HG03571 (cell line): ENCODE measurements around the gene PPP2R3A.
A peak's percentile ranks its signal among the peaks of the same experiment; 100 is the strongest.
"Not testable (repeated sequence)": the region's sequence is repeated elsewhere in the genome, so short reads cannot be mapped to it uniquely, and the experiment has no call there.

Source experiments
- ATAC-seq: cut with Tn5 transposase; IDR thresholded peaks from one replicate; pipeline ENCODE4 v1.9.1; 2021; ENCODE audit not compliant: unreplicated experiment

PPP2R3A gene

GRCh38 chr3:135965506-135966270 is at the start of gene PPP2R3A:
TSS of gene PPP2R3A (plus strand) at chr3:135965728. CDS start at chr3:136001499, 35,771 bp downstream.
- ATAC-seq, result peak; percentile 81

- ATAC-seq, result no peak
Observed at GRCh38 chr3:135916310-135916709, 49.2 kb upstream of the PPP2R3A start.

GRCh38 chr3:135917076-135917475 is 48.5 kb upstream of the PPP2R3A start:
- ATAC-seq, result no peak

- no peak for ATAC-seq
Observed at GRCh38 chr3:135917927-135918597, 47.5 kb upstream of the PPP2R3A start.

- ATAC-seq, result no peak
Observed at GRCh38 chr3:135918600-135918999, 46.9 kb upstream of the PPP2R3A start.

GRCh38 chr3:135920275-135920674 is 45.3 kb upstream of the PPP2R3A start:
- ATAC-seq, result no peak

- no peak for ATAC-seq
Observed at GRCh38 chr3:135922903-135923250, 42.7 kb upstream of the PPP2R3A start.

- ATAC-seq, result no peak
Observed at GRCh38 chr3:135924506-135924905, 41.0 kb upstream of the PPP2R3A start.

- ATAC-seq, result no peak
Observed at GRCh38 chr3:135926664-135927063, 38.9 kb upstream of the PPP2R3A start.

GRCh38 chr3:135927155-135927554 is 38.4 kb upstream of the PPP2R3A start:
- no peak for ATAC-seq

- ATAC-seq, result no peak
Observed at GRCh38 chr3:135929670-135930069, 35.9 kb upstream of the PPP2R3A start.

GRCh38 chr3:135930255-135930654 is 35.3 kb upstream of the PPP2R3A start:
- ATAC-seq, result no peak

- ATAC-seq, result not testable (repeated sequence)
Observed at GRCh38 chr3:135935171-135935570, 30.4 kb upstream of the PPP2R3A start.

- not testable (repeated sequence) for ATAC-seq
Observed at GRCh38 chr3:135937766-135938165, 27.8 kb upstream of the PPP2R3A start.

GRCh38 chr3:135944831-135945230 is 20.7 kb upstream of the PPP2R3A start:
- ATAC-seq, result no peak

- ATAC-seq, result no peak
Observed at GRCh38 chr3:135950941-135951340, 14.6 kb upstream of the PPP2R3A start.

- no peak for ATAC-seq
Observed at GRCh38 chr3:135964160-135964955, 1.2 kb upstream of the PPP2R3A start.

- no peak for ATAC-seq
Observed at GRCh38 chr3:135965129-135965505, 411 bp upstream of the PPP2R3A start.

- no peak for ATAC-seq
Observed at GRCh38 chr3:135966271-135966961, 888 bp downstream of the PPP2R3A start.

- no peak for ATAC-seq
Observed at GRCh38 chr3:135966962-135967274, 1.4 kb downstream of the PPP2R3A start.

GRCh38 chr3:135967867-135968266 is 2.3 kb downstream of the PPP2R3A start:
- no peak for ATAC-seq
